ENCODE data around the gene TRIM8. TPM values are rescaled to one million over a fixed set of nuclear protein-coding genes. Genes with fewer than 3 reads are reported as not detected.

TRIM8 gene
- 48.2 and 52.5 TPM in 2 replicates for total RNA-seq

- H3K4me3 Mint-ChIP-seq: peak within 1 kb of the TSS; percentile 97
- no peak for ATAC-seq (ENCODE audit: low read depth)
- POLR2A ChIA-PET: interaction anchor here (0.5 to 5.8 kb wide), 21 partner anchors 8 to 537 kb away, joined by 3 to 137 read pairs (median 5); partner anchors contain the start of genes ACTR1A, ARL3, GBF1 and NFKB2
- H3K9me3 Mint-ChIP-seq: no peaks in the 10 kb centered on the region
- intact Hi-C loops (cut with micrococcal nuclease): loop anchor here (1.0 to 10.0 kb wide), 11 partner anchors 8 to 1647 kb away; partner anchors contain the start of genes CALHM3, GBF1, KAZALD1 and LZTS2
- TF ChIP-seq CTCF (IDR thresholded peaks at IDR 0.05): no peak
- DNase-seq: peak; percentile 73
- H3K27me3 Mint-ChIP-seq: no peaks in the 10 kb centered on the region
- H3K36me3 Mint-ChIP-seq (ENCODE audit: low read depth): peaks cover 13% of the 10 kb centered on the region
- CTCF ChIA-PET: interaction anchor here (0.7 to 2.3 kb wide), 11 partner anchors 9 to 140 kb away, joined by 3 to 10 read pairs (median 3); partner anchors contain the start of genes ARL3, SFXN2 and SUFU
- peaks cover 47% of the 10 kb centered on the region for H3K4me1 Mint-ChIP-seq
- peak within 1 kb of the TSS; percentile 99 for H3K27ac Mint-ChIP-seq
These were observed at the start of gene TRIM8 for GRCh38 chr10:102644066-102644645. TSS of gene TRIM8 (plus strand) at chr10:102644479. CDS start at chr10:102644618, 139 bp downstream.

GRCh38 chr10:102595293-102595692 lies 49.0 kb upstream of the TRIM8 start:
- Mint-ChIP-seq H3K27ac (no peak overlapping the region), H3K4me1 (no peaks in the 10 kb centered on the region), H3K27me3 (no peaks in the 10 kb centered on the region), H3K4me3 (no peak overlapping the region), H3K36me3 (ENCODE audit: low read depth) (peaks cover 41% of the 10 kb centered on the region), H3K9me3 (no peaks in the 10 kb centered on the region)
- ChIA-PET POLR2A (no interaction called here), CTCF (interaction anchor here (0.8 to 5.0 kb wide), 3 partner anchors 12 to 365 kb away, joined by 3 to 21 read pairs (median 14); partner anchors contain the start of gene TRIM8)
- no peak for DNase-seq
- intact Hi-C loops (cut with micrococcal nuclease): no loop called here
- TF ChIP-seq CTCF (IDR thresholded peaks at IDR 0.05): no peak
- ATAC-seq (ENCODE audit: low read depth): no peak

- no peaks in the 10 kb centered on the region for H3K27me3 Mint-ChIP-seq
- TF ChIP-seq CTCF (IDR thresholded peaks at IDR 0.05): no peak
- no peaks in the 10 kb centered on the region for H3K4me1 Mint-ChIP-seq
- ChIA-PET CTCF (interaction anchor here (1.1 to 5.0 kb wide), 4 partner anchors 12 to 426 kb away, joined by 3 to 21 read pairs (median 10); partner anchors contain the start of gene ACTR1A), POLR2A (no interaction called here)
- H3K36me3 Mint-ChIP-seq (ENCODE audit: low read depth): peaks cover 43% of the 10 kb centered on the region
- ATAC-seq (ENCODE audit: low read depth): no peak
- DNase-seq: no peak
- H3K27ac Mint-ChIP-seq: no peak overlapping the region
- H3K9me3 Mint-ChIP-seq: no peaks in the 10 kb centered on the region
- intact Hi-C loops (cut with micrococcal nuclease): loop anchor here (1.0 kb wide), 2 partner anchors 48 to 366 kb away; partner anchors contain the start of gene TRIM8
- no peak overlapping the region for H3K4me3 Mint-ChIP-seq
These were observed 48.4 kb upstream of the TRIM8 start for GRCh38 chr10:102595897-102596296.

GRCh38 chr10:102596506-102596971 lies 47.7 kb upstream of the TRIM8 start:
- DNase-seq (no peak), ATAC-seq (ENCODE audit: low read depth) (peak; percentile 61)
- no peak for TF ChIP-seq CTCF (IDR thresholded peaks at IDR 0.05)
- H3K27me3 Mint-ChIP-seq: no peaks in the 10 kb centered on the region
- no peaks in the 10 kb centered on the region for H3K4me1 Mint-ChIP-seq
- ChIA-PET CTCF (interaction anchor here (1.1 to 5.0 kb wide), 4 partner anchors 13 to 427 kb away, joined by 3 to 21 read pairs (median 10); partner anchors contain the start of gene ACTR1A), POLR2A (no interaction called here)
- H3K27ac Mint-ChIP-seq: no peak overlapping the region
- H3K9me3 Mint-ChIP-seq: no peaks in the 10 kb centered on the region
- H3K4me3 Mint-ChIP-seq: no peak overlapping the region
- intact Hi-C loops (cut with micrococcal nuclease): loop anchor here (1.0 kb wide), 2 partner anchors 48 to 366 kb away; partner anchors contain the start of gene TRIM8
- H3K36me3 Mint-ChIP-seq (ENCODE audit: low read depth): peaks cover 43% of the 10 kb centered on the region
